Ecto neural progenitor cell (in vitro differentiated cells): ENCODE data around the gene ZNF431.
"Not testable (repeated sequence)": the region's sequence is repeated elsewhere in the genome, so short reads cannot be mapped to it uniquely, and the experiment has no call there.

Experiments used
- DNase-seq: peaks from one replicate; pipeline ENCODE4 v3.0.0-alpha.2; 2018; ENCODE audit warnings: low spot score

The ZNF431 gene

GRCh38 chr19:21147540-21147939, 5.7 kb downstream of the ZNF431 start:
- DNase-seq: no peak

- DNase-seq: no peak
These were observed 6.8 kb downstream of the ZNF431 start for GRCh38 chr19:21148681-21149080.

GRCh38 chr19:21149877-21150276, 8.0 kb downstream of the ZNF431 start:
- no peak for DNase-seq

GRCh38 chr19:21151460-21151859, 9.6 kb downstream of the ZNF431 start:
- no peak for DNase-seq

GRCh38 chr19:21158523-21159135, 16.8 kb downstream of the ZNF431 start:
- DNase-seq: no peak

GRCh38 chr19:21164541-21164940, 22.7 kb downstream of the ZNF431 start:
- DNase-seq: no peak

- no peak for DNase-seq
These were observed 24.6 kb downstream of the ZNF431 start for GRCh38 chr19:21166436-21166835.

GRCh38 chr19:21197590-21198295, 55.9 kb downstream of the ZNF431 start:
- DNase-seq: no peak

- no peak for DNase-seq
These were observed 61.1 kb downstream of the ZNF431 start for GRCh38 chr19:21202865-21203494.

- no peak for DNase-seq
These were observed 68.3 kb downstream of the ZNF431 start for GRCh38 chr19:21210037-21210621.

- DNase-seq: no peak
These were observed 79.9 kb downstream of the ZNF431 start for GRCh38 chr19:21221693-21222092.

GRCh38 chr19:21229938-21230337, 88.1 kb downstream of the ZNF431 start:
- not testable (repeated sequence) for DNase-seq

- DNase-seq: no peak
These were observed 91.9 kb downstream of the ZNF431 start for GRCh38 chr19:21233691-21234090.

- DNase-seq: not testable (repeated sequence)
These were observed 94.9 kb downstream of the ZNF431 start for GRCh38 chr19:21236751-21237150.

- no peak for DNase-seq
These were observed 96.8 kb downstream of the ZNF431 start for GRCh38 chr19:21238670-21239069.
